Measurements from ENCODE around the gene EBPL.
"Not testable (repeated sequence)": the region's sequence is repeated elsewhere in the genome, so short reads cannot be mapped to it uniquely, and the experiment has no call there.

The EBPL gene

DNA sequence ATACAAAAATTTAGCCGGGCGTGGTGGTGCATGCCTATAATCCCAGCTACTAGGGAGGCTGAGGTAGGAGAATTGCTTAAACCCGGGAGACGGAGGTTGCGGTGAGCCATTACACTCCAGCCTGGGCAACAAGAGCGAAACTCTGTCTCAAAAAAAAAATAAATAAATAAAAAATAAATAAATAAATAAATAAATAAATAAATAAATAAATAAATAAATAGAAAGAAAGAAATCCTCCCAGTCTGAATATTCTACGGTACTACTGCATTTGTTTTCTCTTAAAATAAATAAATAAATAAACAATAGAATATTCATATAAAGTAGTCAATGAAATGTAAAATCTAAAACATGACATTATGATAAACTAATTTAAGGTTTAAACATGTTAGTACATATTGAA lies 13.0 kb upstream of the EBPL start:
- not testable (repeated sequence) for H3K14ac ChIP-seq (ENCODE audit: low read length); H4K12ac ChIP-seq (ENCODE audit: low read depth, low read length); H3K4ac ChIP-seq (ENCODE audit: low read depth, low read length); H2AK5ac ChIP-seq (ENCODE audit: low read length); H3K9me3 ChIP-seq (ENCODE audit: insufficient read depth, low read depth, low read length); H2AFZ ChIP-seq (ENCODE audit: insufficient read depth, low read length, poor library complexity); H2BK120ac ChIP-seq (ENCODE audit: insufficient read depth, low read length, poor library complexity); H4K8ac ChIP-seq (ENCODE audit: low read depth, low read length); H3K27ac ChIP-seq (ENCODE audit: low read depth, low read length); H3K18ac ChIP-seq (ENCODE audit: low read length); H3K79me1 ChIP-seq (ENCODE audit: low read length); H3K4me3 ChIP-seq (ENCODE audit: low read depth, low read length); H2BK12ac ChIP-seq (ENCODE audit: low read length); H3K23ac ChIP-seq (ENCODE audit: low read length); H3K4me1 ChIP-seq (ENCODE audit: control insufficient read depth in 1 of 2, insufficient read depth in 2 of 2, low read length in 2 of 2); H3K79me2 ChIP-seq (ENCODE audit: control insufficient read depth, insufficient read depth, low read length, poor library complexity); H3K9ac ChIP-seq (ENCODE audit: low read length); H2BK5ac ChIP-seq (ENCODE audit: low read depth, low read length, poor library complexity); H4K91ac ChIP-seq (ENCODE audit: low read depth, low read length); DNase-seq; H3K4me2 ChIP-seq (ENCODE audit: low read length); H3K27me3 ChIP-seq (ENCODE audit: insufficient read depth, low read length)
- peaks cover 5 to 11% of the 10 kb centered on the region in 2 experiments for H3K36me3 ChIP-seq (ENCODE audit: control insufficient read depth in 1 of 2, insufficient read depth in 2 of 2, low read length in 2 of 2)
- no CpG with 5 or more reads among the region's 7 CpGs for WGBS (ENCODE audit: extremely low coverage, insufficient coverage, insufficient read length)

DNA sequence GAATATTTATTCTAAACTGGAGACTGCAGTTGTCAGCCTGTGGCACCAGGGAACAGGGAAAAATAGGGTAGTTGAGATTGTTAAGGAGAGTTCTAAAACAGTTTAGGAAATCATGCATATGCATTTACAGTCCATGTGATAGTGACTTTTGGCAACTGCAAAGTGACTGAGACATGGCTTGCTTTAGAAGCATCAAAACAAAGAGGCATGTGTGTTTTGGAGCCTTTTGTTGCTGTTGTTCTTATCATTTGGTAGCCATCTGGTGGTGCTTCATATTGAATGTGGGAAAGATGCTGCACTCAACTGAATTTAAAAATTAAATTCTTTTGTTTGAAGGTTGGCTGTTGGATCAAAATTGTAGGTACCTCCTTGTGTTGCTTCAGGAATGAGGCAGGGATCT lies 10.2 kb upstream of the EBPL start:
- Histone ChIP-seq H3K79me2 (ENCODE audit: control insufficient read depth, insufficient read depth, low read length, poor library complexity) (no peaks in the 10 kb centered on the region), H2BK12ac (ENCODE audit: low read length) (no peak overlapping the region), H4K12ac (ENCODE audit: low read depth, low read length) (no peak overlapping the region), H2BK5ac (ENCODE audit: low read depth, low read length, poor library complexity) (no peak overlapping the region), H3K23ac (ENCODE audit: low read length) (no peak overlapping the region), H3K36me3 (ENCODE audit: control insufficient read depth in 1 of 2, insufficient read depth in 2 of 2, low read length in 2 of 2) (peaks cover 6 to 13% of the 10 kb centered on the region in 2 experiments), H3K4me1 (ENCODE audit: control insufficient read depth in 1 of 2, insufficient read depth in 2 of 2, low read length in 2 of 2) (no peaks in the 10 kb centered on the region), H4K8ac (ENCODE audit: low read depth, low read length) (no peak overlapping the region), H3K9me3 (ENCODE audit: insufficient read depth, low read depth, low read length) (no peaks in the 10 kb centered on the region), H3K4me2 (ENCODE audit: low read length) (no peak overlapping the region), H3K4ac (ENCODE audit: low read depth, low read length) (no peak overlapping the region), H3K4me3 (ENCODE audit: low read depth, low read length) (no peak overlapping the region), H3K79me1 (ENCODE audit: low read length) (no peaks in the 10 kb centered on the region), H3K14ac (ENCODE audit: low read length) (no peak overlapping the region), H4K91ac (ENCODE audit: low read depth, low read length) (no peak overlapping the region), H2AK5ac (ENCODE audit: low read length) (no peak overlapping the region), H3K18ac (ENCODE audit: low read length) (no peak overlapping the region), H3K9ac (ENCODE audit: low read length) (no peak overlapping the region), H3K27ac (ENCODE audit: low read depth, low read length) (no peak overlapping the region), H3K27me3 (ENCODE audit: insufficient read depth, low read length) (no peaks in the 10 kb centered on the region), H2AFZ (ENCODE audit: insufficient read depth, low read length, poor library complexity) (no peak overlapping the region), H2BK120ac (ENCODE audit: insufficient read depth, low read length, poor library complexity) (no peak overlapping the region)
- no peak for DNase-seq

DNA sequence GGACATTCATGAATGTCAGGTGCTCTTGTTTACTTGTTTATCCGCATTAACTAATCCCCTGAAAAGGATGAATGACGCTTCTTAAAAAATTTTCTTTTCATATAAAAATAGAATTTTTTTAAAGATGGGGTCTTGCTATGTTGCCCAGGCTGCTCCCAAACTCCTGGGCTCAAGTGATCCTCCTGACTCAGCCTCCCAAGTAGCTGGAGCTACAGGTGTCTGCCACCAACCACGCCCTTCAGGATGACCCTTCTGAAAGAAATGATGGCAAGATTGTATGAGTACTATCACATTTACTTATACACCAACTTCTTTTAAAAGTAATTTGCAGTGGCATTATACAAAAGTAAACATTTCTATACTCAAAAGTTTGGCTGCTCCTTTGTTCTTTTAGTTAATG lies 6.2 kb upstream of the EBPL start:
- no peak overlapping the region for H2BK12ac ChIP-seq (ENCODE audit: low read length)
- no peak overlapping the region for H3K9ac ChIP-seq (ENCODE audit: low read length)
- no peak overlapping the region for H3K4me2 ChIP-seq (ENCODE audit: low read length)
- DNase-seq: no peak
- no peak overlapping the region for H3K4me3 ChIP-seq (ENCODE audit: low read depth, low read length)
- no peak overlapping the region for H2BK120ac ChIP-seq (ENCODE audit: insufficient read depth, low read length, poor library complexity)
- no peak overlapping the region for H3K14ac ChIP-seq (ENCODE audit: low read length)
- no peak overlapping the region for H2AK5ac ChIP-seq (ENCODE audit: low read length)
- no peak overlapping the region for H4K12ac ChIP-seq (ENCODE audit: low read depth, low read length)
- no peaks in the 10 kb centered on the region for H3K9me3 ChIP-seq (ENCODE audit: insufficient read depth, low read depth, low read length)
- no peak overlapping the region for H3K4ac ChIP-seq (ENCODE audit: low read depth, low read length)
- H3K79me2 ChIP-seq (ENCODE audit: control insufficient read depth, insufficient read depth, low read length, poor library complexity): no peaks in the 10 kb centered on the region
- H3K27ac ChIP-seq (ENCODE audit: low read depth, low read length): no peak overlapping the region
- H2AFZ ChIP-seq (ENCODE audit: insufficient read depth, low read length, poor library complexity): no peak overlapping the region
- H3K23ac ChIP-seq (ENCODE audit: low read length): no peak overlapping the region
- H3K27me3 ChIP-seq (ENCODE audit: insufficient read depth, low read length): no peaks in the 10 kb centered on the region
- H3K18ac ChIP-seq (ENCODE audit: low read length): no peak overlapping the region
- H4K8ac ChIP-seq (ENCODE audit: low read depth, low read length): no peak overlapping the region
- no peak overlapping the region for H4K91ac ChIP-seq (ENCODE audit: low read depth, low read length)
- no peaks in the 10 kb centered on the region for H3K79me1 ChIP-seq (ENCODE audit: low read length)
- no peaks in the 10 kb centered on the region for H3K4me1 ChIP-seq (ENCODE audit: control insufficient read depth in 1 of 2, insufficient read depth in 2 of 2, low read length in 2 of 2)
- peaks cover 3 to 9% of the 10 kb centered on the region in 2 experiments for H3K36me3 ChIP-seq (ENCODE audit: control insufficient read depth in 1 of 2, insufficient read depth in 2 of 2, low read length in 2 of 2)
- no CpG with 5 or more reads among the region's 3 CpGs for WGBS (ENCODE audit: extremely low coverage, insufficient coverage, insufficient read length)
- no peak overlapping the region for H2BK5ac ChIP-seq (ENCODE audit: low read depth, low read length, poor library complexity)

DNA sequence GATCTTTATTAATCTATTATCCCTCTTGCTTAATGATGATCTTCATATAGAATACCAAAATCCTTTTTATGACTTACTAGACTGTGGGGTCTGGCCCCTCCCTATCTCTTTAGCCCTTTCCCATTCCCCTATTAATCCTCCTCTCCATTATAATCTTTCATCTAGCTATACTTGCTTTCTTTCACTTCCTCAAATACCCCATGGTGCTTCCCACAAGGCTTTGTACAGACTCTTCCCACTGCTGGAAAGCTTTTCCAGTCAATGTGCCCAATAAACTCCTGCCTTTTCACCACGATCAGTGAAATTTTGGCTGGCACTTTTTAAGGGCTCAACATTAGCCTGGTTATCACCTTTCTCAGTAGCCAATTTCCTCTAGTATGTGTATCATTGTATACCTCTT lies 3.2 kb upstream of the EBPL start:
- no peak overlapping the region for H2BK120ac ChIP-seq (ENCODE audit: insufficient read depth, low read length, poor library complexity)
- no peak overlapping the region for H3K4ac ChIP-seq (ENCODE audit: low read depth, low read length)
- no peak overlapping the region for H3K23ac ChIP-seq (ENCODE audit: low read length)
- H2BK12ac ChIP-seq (ENCODE audit: low read length): no peak overlapping the region
- DNase-seq: no peak
- peaks cover 3% of the 10 kb centered on the region in 2 experiments for H3K36me3 ChIP-seq (ENCODE audit: control insufficient read depth in 1 of 2, insufficient read depth in 2 of 2, low read length in 2 of 2)
- H2AK5ac ChIP-seq (ENCODE audit: low read length): no peak overlapping the region
- H3K9me3 ChIP-seq (ENCODE audit: insufficient read depth, low read depth, low read length): no peaks in the 10 kb centered on the region
- H4K8ac ChIP-seq (ENCODE audit: low read depth, low read length): no peak overlapping the region
- no peak overlapping the region for H3K14ac ChIP-seq (ENCODE audit: low read length)
- H3K18ac ChIP-seq (ENCODE audit: low read length): no peak overlapping the region
- H2AFZ ChIP-seq (ENCODE audit: insufficient read depth, low read length, poor library complexity): no peak overlapping the region
- H3K4me2 ChIP-seq (ENCODE audit: low read length): no peak overlapping the region
- WGBS (ENCODE audit: extremely low coverage, insufficient coverage, insufficient read length): no CpG with 5 or more reads among the region's 1 CpG
- no peak overlapping the region for H4K12ac ChIP-seq (ENCODE audit: low read depth, low read length)
- H3K9ac ChIP-seq (ENCODE audit: low read length): no peak overlapping the region
- no peak overlapping the region for H3K27ac ChIP-seq (ENCODE audit: low read depth, low read length)
- no peaks in the 10 kb centered on the region for H3K79me2 ChIP-seq (ENCODE audit: control insufficient read depth, insufficient read depth, low read length, poor library complexity)
- no peak overlapping the region for H4K91ac ChIP-seq (ENCODE audit: low read depth, low read length)
- peaks cover 4% of the 10 kb centered on the region for H3K79me1 ChIP-seq (ENCODE audit: low read length)
- no peak overlapping the region for H2BK5ac ChIP-seq (ENCODE audit: low read depth, low read length, poor library complexity)
- no peaks in the 10 kb centered on the region for H3K27me3 ChIP-seq (ENCODE audit: insufficient read depth, low read length)
- no peak overlapping the region for H3K4me3 ChIP-seq (ENCODE audit: low read depth, low read length)
- peaks cover 1% of the 10 kb centered on the region in 2 experiments for H3K4me1 ChIP-seq (ENCODE audit: control insufficient read depth in 1 of 2, insufficient read depth in 2 of 2, low read length in 2 of 2)
